ENCODE data around the gene PLEKHO2. TPM values are rescaled to one million over a fixed set of nuclear protein-coding genes. Genes with fewer than 3 reads are reported as not detected.

PLEKHO2 gene
- total and polyA plus RNA-seq, 2 of the 8 experiments (the other 6 are each of a cell fraction or from before 2014, with no cell fraction given): 16.9 to 20.1 TPM

DNA sequence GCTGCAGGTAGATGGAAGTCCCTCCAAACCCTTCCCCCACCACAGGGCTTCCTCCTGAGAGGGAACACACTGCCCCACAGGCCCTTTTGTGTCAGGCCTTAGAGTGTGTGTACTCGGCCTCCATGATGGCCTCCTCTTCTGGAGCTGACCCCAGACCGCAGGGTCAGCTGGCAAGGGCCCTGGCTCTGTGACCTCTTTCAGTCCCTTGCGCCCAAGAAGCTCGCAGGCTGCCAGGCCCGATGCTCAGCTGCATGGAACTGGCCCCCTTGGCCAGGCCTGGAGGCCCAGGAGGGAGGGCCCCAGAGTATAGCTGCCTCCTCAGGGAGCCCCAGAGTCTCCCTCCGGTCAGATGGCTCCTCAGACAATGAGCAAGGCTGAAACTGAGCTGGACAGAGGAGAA is 46.6 kb downstream of the PLEKHO2 start:
- peak overlapping the region; percentile 71 for H4K8ac ChIP-seq (ENCODE audit: extremely low read depth, insufficient read depth, low read length)
- H3K4me1 ChIP-seq (replicated peaks in 1 of 4; ENCODE audit: control insufficient read depth in 3 of 4, insufficient read depth in 4 of 4, low read length in 3 of 4): peaks cover 0 to 9% (median 5%) of the 10 kb centered on the region in 4 experiments; a peak in 4 of 7 replicates
- no peak overlapping the region for H4K91ac ChIP-seq (replicated peaks; ENCODE audit: insufficient read length, low read length)
- H3K36me3 ChIP-seq (ENCODE audit: control insufficient read depth in 2 of 4, insufficient read depth in 4 of 4, low read length in 3 of 4): no peaks in the 10 kb centered on the region
- H3K23ac ChIP-seq (ENCODE audit: insufficient read length): no peak overlapping the region
- DNase-seq (ENCODE audit: low read depth in 1 of 2, low spot score in 2 of 2): no peak
- H2BK12ac ChIP-seq (ENCODE audit: low read depth, low read length): no peak overlapping the region
- no peak overlapping the region for H2BK20ac ChIP-seq (ENCODE audit: low read length)
- H3K79me2 ChIP-seq (ENCODE audit: control insufficient read depth in 1 of 2, insufficient read depth in 2 of 2, low read length in 2 of 2): no peaks in the 10 kb centered on the region
- no peak overlapping the region for H3K56ac ChIP-seq (replicated peaks; ENCODE audit: insufficient read length, low read depth, low read length)
- CTCF ChIA-PET (ENCODE audit: partially characterized antibody): interaction anchor here (0.8 to 2.4 kb wide), 8 partner anchors 10 to 78 kb away, joined by 3 to 10 read pairs (median 4); no protein-coding TSS in a partner anchor
- H3K18ac ChIP-seq (ENCODE audit: extremely low read depth, low read length): no peak overlapping the region
- H2BK15ac ChIP-seq (ENCODE audit: low read length): no peak overlapping the region
- H3K27me3 ChIP-seq (replicated peaks in 1 of 4; ENCODE audit: control insufficient read depth in 3 of 4, extremely low read depth in 1 of 4, insufficient read depth in 3 of 4, low read length in 3 of 4): no peaks in the 10 kb centered on the region
- no peak overlapping the region for H2BK120ac ChIP-seq (replicated peaks; ENCODE audit: low read depth, low read length)
- H3K4me2 ChIP-seq (ENCODE audit: insufficient read depth in 1 of 2, low read depth in 2 of 2, low read length in 2 of 2): no peak overlapping the region
- no peaks in the 10 kb centered on the region for H3K9me3 ChIP-seq (ENCODE audit: insufficient read depth in 2 of 2, low read depth in 1 of 2, low read length in 1 of 2)
- no peak for FAIRE-seq
- no peak overlapping the region for H3K14ac ChIP-seq (ENCODE audit: insufficient read length)
- no peaks in the 10 kb centered on the region for H4K20me1 ChIP-seq (replicated peaks in 1 of 2; ENCODE audit: control insufficient read depth in 1 of 2, insufficient read depth in 2 of 2, low read length in 2 of 2)
- H2BK5ac ChIP-seq (ENCODE audit: low read depth, low read length): no peak overlapping the region
- H3K79me1 ChIP-seq (ENCODE audit: low read depth, low read length): no peaks in the 10 kb centered on the region
- H3K4ac ChIP-seq (replicated peaks; ENCODE audit: insufficient read length, low read depth, low read length): no peak overlapping the region
- POLR2A ChIA-PET (ENCODE audit: partially characterized antibody): interaction anchor here (0.7 to 1.8 kb wide), 4 partner anchors 8 to 187 kb away, joined by 3 to 6 read pairs (median 3); no protein-coding TSS in a partner anchor
- H4K5ac ChIP-seq (ENCODE audit: insufficient read length, low read depth, low read length): no peak overlapping the region
- WGBS, 2 experiments (ENCODE audit: extremely low coverage in 1 of 2, insufficient coverage in 1 of 2, insufficient read length in 1 of 2, insufficient replicate concordance in 2 of 2, low coverage in 1 of 2, low lambda C conversion rate in 2 of 2, missing lambda C conversion rate in 1 of 2): 91% methylated on average over 6 of the region's 6 CpGs; no CpG with 5 or more reads in 1 of the 2 experiments
- H3K4me3 ChIP-seq (ENCODE audit: extremely low read depth in 1 of 4, insufficient read depth in 2 of 4, low read depth in 3 of 4, low read length in 4 of 4): no peak overlapping the region
- H3K23me2 ChIP-seq (ENCODE audit: low read depth, low read length): no peaks in the 10 kb centered on the region
- no peak overlapping the region for H3K9ac ChIP-seq (replicated peaks in 1 of 4; ENCODE audit: extremely low read depth in 1 of 4, low read depth in 3 of 4, low read length in 3 of 4)
- H2AFZ ChIP-seq (ENCODE audit: low read length): no peak overlapping the region
- no peak overlapping the region for H3K27ac ChIP-seq (ENCODE audit: low read depth, low read length)
- no peak overlapping the region for H2AK5ac ChIP-seq (ENCODE audit: low read depth, low read length)
- TF ChIP-seq HDAC2 (IDR thresholded peaks at IDR 0.05; ENCODE audit: borderline replicate concordance in 1 of 2, low read depth in 2 of 2, low read length in 2 of 2) (no peak), POLR2A (IDR thresholded peaks at IDR 0.05; ENCODE audit: control extremely low read depth in 1 of 2, low read depth in 2 of 2, low read length in 2 of 2) (no peak)
- TF ChIP-seq, protein P1, sequence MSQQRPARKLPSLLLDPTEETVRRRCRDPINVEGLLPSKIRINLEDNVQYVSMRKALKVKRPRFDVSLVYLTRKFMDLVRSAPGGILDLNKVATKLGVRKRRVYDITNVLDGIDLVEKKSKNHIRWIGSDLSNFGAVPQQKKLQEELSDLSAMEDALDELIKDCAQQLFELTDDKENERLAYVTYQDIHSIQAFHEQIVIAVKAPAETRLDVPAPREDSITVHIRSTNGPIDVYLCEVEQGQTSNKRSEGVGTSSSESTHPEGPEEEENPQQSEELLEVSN (IDR thresholded peaks at IDR 0.05): no peak
- TF ChIP-seq, protein P2, sequence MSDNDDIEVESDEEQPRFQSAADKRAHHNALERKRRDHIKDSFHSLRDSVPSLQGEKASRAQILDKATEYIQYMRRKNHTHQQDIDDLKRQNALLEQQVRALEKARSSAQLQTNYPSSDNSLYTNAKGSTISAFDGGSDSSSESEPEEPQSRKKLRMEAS (IDR thresholded peaks at IDR 0.05): no peak

All from H1 (cell line).